ENCODE data around the gene MYL10.

DNA sequence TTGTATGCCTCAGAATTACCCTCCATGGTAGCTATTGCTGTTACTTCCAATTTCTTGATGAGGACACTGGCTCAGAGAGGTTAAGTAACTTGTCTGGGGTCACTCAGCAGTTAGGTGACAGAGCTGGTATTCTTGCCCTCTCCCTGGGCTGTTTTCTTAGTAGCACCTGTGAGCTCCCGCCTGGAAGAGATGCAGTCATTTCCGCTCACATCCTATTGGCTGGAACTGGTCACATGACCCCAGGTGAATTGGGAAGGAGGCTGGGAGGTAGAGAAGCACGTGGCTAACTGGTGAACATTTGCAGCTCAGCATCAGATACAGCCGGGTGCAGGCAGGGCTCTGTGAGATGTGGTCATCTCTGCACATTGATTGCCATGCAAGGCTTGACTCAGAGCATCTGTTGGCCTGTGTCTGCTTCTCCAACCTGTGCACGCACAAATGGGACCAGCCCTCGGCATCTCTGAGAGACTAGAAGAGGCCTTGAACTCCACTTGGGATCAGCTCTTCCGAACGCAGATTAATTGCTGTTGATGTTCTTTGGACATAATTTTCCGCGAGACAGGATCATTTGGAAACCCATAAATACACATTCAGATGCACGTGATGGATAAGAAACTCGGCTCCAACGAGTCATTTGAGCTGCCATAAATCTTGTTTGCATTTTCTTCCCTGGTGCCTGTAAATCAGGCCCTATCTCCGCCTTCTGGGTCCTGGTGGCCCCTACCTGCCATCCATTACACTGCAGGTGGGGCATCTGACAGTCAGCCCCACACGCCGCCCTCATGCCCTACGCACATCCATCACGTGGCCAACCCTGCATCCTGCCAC lies 42.8 kb downstream of the MYL10 start:
- no peak for TF ChIP-seq ZNF274 (IDR thresholded peaks at IDR 0.05; ENCODE audit: low read depth, low read length)
- no peak for TF ChIP-seq YY1 (IDR thresholded peaks at IDR 0.05; ENCODE audit: insufficient read depth, insufficient read length)

Measured in NT2/D1 (cell line).